ENCODE measurements around the gene JAK3.
"Not testable (repeated sequence)": the region's sequence is repeated elsewhere in the genome, so short reads cannot be mapped to it uniquely, and the experiment has no call there.

The JAK3 gene

GRCh38 chr19:17777840-17778239 lies 69.9 kb downstream of the JAK3 start:
- DNase-seq (ENCODE audit: low spot score) = not testable (repeated sequence)

GRCh38 chr19:17775991-17776803 lies 71.6 kb downstream of the JAK3 start:
- DNase-seq (ENCODE audit: low spot score) = no peak

GRCh38 chr19:17775245-17775927 lies 72.4 kb downstream of the JAK3 start:
- peak; percentile 55 for DNase-seq (ENCODE audit: low spot score)

Measured in hematopoietic multipotent progenitor cell treated with erythropoietin and hydrocortisone succinate and interleukin-3 and kit ligand, for 15 days (in vitro differentiated cells).